Type B pancreatic cell (in vitro differentiated cells): ENCODE measurements around the gene TRAM2. TPM values are rescaled to one million over a fixed set of nuclear protein-coding genes. Genes with fewer than 3 reads are reported as not detected.

Experiments used
- DNase-seq: peaks from one replicate; pipeline ENCODE4 v3.0.0; 2021; ENCODE audit warnings: mixed read lengths; ENCODE audit not compliant: unreplicated experiment; ENCODE audit errors: extremely low spot score
- H3K27ac Mint-ChIP-seq: 2 replicates; pipeline ENCODE4 v1.8.0; 2021; ENCODE audit warnings: mild to moderate bottlenecking, mixed read lengths
- H3K27me3 Mint-ChIP-seq: 2 replicates; pipeline ENCODE4 v1.8.0; 2021; ENCODE audit warnings: mixed read lengths
- H3K36me3 Mint-ChIP-seq: 2 replicates; pipeline ENCODE4 v1.8.0; 2021; ENCODE audit warnings: mixed read lengths
- H3K4me1 Mint-ChIP-seq: one replicate; pipeline ENCODE4 v1.8.0; 2021; ENCODE audit warnings: mixed read lengths; ENCODE audit not compliant: unreplicated experiment
- H3K4me3 Mint-ChIP-seq: 2 replicates; pipeline ENCODE4 v1.8.0; 2021; ENCODE audit warnings: mild to moderate bottlenecking, mixed read lengths
- H3K9me3 Mint-ChIP-seq: 2 replicates; pipeline ENCODE4 v1.8.0; 2021; ENCODE audit warnings: mixed read lengths
- CTCF ChIP-seq: fragments of 200-600 bp; sonication (generic); conservative IDR thresholded peaks from 2 replicates; pipeline ENCODE4 v1.5.0; 2021; ENCODE audit warnings: antibody characterized with exemption, mild to moderate bottlenecking
- total RNA-seq: library from RNA; stranded (reverse); gene quantifications from 2 replicates; pipeline ENCODE4 v1.2.1, GENCODE V29; 2021; ENCODE audit warnings: low replicate concordance

TRAM2 gene
- total RNA-seq, 1 donor from 2014 or later, result 23.0 TPM

DNA sequence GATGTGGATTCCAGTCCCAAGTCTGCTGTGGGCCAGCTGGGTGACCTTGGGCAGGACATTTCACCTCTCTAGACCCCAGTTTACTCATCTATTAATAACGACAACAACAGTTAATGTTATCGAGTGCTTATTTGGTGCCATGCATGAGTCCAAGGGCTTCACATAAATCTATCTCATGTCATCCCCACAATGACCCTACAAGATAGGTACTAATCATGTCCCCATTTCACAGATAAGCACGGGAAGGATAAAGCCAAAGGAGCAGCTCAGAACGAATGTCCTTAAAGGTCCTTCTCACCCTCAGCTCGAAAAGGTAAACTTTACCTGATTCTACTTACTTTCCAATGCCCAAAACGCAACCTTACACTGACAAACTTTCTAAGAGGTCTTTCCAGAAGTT lies 35.7 kb downstream of the TRAM2 start:
- no peak for TF ChIP-seq CTCF
- H3K4me1 Mint-ChIP-seq, result peaks cover 45% of the 10 kb centered on the region
- no peaks in the 10 kb centered on the region for H3K27me3 Mint-ChIP-seq
- no peak for DNase-seq
- H3K36me3 Mint-ChIP-seq, result peaks cover under 1% of the 10 kb centered on the region
- H3K9me3 Mint-ChIP-seq, result no peaks in the 10 kb centered on the region
- no peak overlapping the region for H3K27ac Mint-ChIP-seq
- no peak overlapping the region for H3K4me3 Mint-ChIP-seq

- Mint-ChIP-seq H3K4me1 (peaks cover 42% of the 10 kb centered on the region), H3K27ac (no peak overlapping the region), H3K4me3 (no peak overlapping the region), H3K27me3 (no peaks in the 10 kb centered on the region), H3K9me3 (no peaks in the 10 kb centered on the region), H3K36me3 (peaks cover 5% of the 10 kb centered on the region)
- TF ChIP-seq CTCF, result no peak
- DNase-seq, result no peak
Observed at GRCh38 chr6:52540286-52540902, 36.5 kb downstream of the TRAM2 start.

DNA sequence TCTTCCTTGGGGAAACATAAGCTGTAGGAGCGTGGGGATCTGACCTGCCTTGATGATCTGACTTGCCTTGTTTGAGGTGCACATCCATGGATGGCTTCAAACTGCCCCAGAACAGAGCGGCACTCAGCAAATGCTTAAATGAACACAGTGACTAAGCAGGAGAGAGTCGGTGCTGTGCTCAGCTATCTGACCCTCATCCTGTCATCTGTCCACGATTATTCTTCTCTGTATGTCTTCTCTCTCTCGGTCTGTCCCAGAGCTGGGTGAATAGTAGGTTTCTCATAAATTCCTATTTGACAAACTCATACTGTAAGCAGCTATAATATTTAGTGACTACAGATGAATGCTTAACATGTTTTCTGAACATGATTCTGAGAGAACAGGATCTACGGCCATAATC lies 37.3 kb downstream of the TRAM2 start:
- H3K4me1 Mint-ChIP-seq, result peaks cover 34% of the 10 kb centered on the region

DNA sequence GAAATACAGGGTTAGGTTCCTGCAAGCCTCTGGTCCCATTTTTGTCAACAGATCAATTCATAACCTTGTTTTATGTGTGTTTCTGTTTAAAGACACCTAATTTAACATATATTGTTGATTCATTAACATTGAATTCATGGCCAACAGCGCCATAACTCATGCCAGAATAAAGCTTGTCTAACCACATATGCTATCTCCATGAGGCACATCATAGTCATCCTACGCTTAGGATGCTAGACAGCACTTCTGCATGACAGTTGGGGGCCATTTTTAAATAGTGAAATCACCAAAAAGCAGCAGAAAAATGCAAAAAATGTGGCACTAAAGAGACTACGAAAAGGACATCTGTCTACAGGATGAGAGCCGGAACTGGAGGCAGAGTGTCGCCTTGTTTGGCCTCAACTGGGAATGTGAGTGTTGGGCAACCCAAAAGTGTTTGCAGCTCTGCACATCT lies 37.9 kb downstream of the TRAM2 start:
- peaks cover 27% of the 10 kb centered on the region for H3K4me1 Mint-ChIP-seq
- no peak overlapping the region for H3K4me3 Mint-ChIP-seq
- no peak overlapping the region for H3K27ac Mint-ChIP-seq
- H3K9me3 Mint-ChIP-seq, result no peaks in the 10 kb centered on the region
- TF ChIP-seq CTCF, result no peak
- no peak for DNase-seq
- H3K36me3 Mint-ChIP-seq, result peaks cover 11% of the 10 kb centered on the region
- H3K27me3 Mint-ChIP-seq, result no peaks in the 10 kb centered on the region

More for the DNA sequence above, 37.3 kb downstream of the TRAM2 start:
- peaks cover 11% of the 10 kb centered on the region for H3K36me3 Mint-ChIP-seq
- H3K27ac Mint-ChIP-seq, result no peak overlapping the region
- no peak for TF ChIP-seq CTCF
- H3K27me3 Mint-ChIP-seq, result no peaks in the 10 kb centered on the region
- no peaks in the 10 kb centered on the region for H3K9me3 Mint-ChIP-seq
- DNase-seq, result no peak
- no peak overlapping the region for H3K4me3 Mint-ChIP-seq

- H3K4me1 Mint-ChIP-seq, result peaks cover 24% of the 10 kb centered on the region
- H3K9me3 Mint-ChIP-seq, result no peaks in the 10 kb centered on the region
Observed at GRCh38 chr6:52538252-52538900, 38.5 kb downstream of the TRAM2 start.

More at GRCh38 chr6:52538252-52538900, 38.5 kb downstream of the TRAM2 start:
- no peaks in the 10 kb centered on the region for H3K27me3 Mint-ChIP-seq
- H3K4me3 Mint-ChIP-seq, result no peak overlapping the region
- no peak for DNase-seq
- TF ChIP-seq CTCF, result no peak
- H3K36me3 Mint-ChIP-seq, result peaks cover 11% of the 10 kb centered on the region
- no peak overlapping the region for H3K27ac Mint-ChIP-seq
